Loucy (cell line): Measurements from ENCODE around the gene TBC1D8.

Experiments used
- H2AFZ ChIP-seq: fragments of 200-600 bp; sonication (generic); 2 replicates; pipeline ENCODE4 v1.6.0; 2016; ENCODE audit warnings: antibody characterized with exemption, mild to moderate bottlenecking, low read length, moderate library complexity
- H3F3A ChIP-seq: fragments of 200-600 bp; 2 replicates; pipeline ENCODE4 v1.6.0; 2016; ENCODE audit warnings: antibody characterized with exemption, low read depth, mild to moderate bottlenecking
- H3K27me3 ChIP-seq: fragments of 200-600 bp; sonication (generic); 2 replicates; pipeline ENCODE4 v1.6.1; 2014; ENCODE audit warnings: low read length, mild to moderate bottlenecking; ENCODE audit not compliant: insufficient read depth, poor library complexity, severe bottlenecking
- H3K36me3 ChIP-seq: fragments of 200-600 bp; sonication (generic); 2 replicates; pipeline ENCODE4 v1.6.1; 2016; ENCODE audit warnings: low read length; ENCODE audit not compliant: insufficient read depth
- H3K4me1 ChIP-seq: fragments of 200-600 bp; sonication (generic); 2 replicates; pipeline ENCODE4 v1.5.1; 2014; ENCODE audit warnings: low read length, mild to moderate bottlenecking; ENCODE audit not compliant: insufficient read depth, poor library complexity, severe bottlenecking
- H3K4me2 ChIP-seq: fragments of 200-600 bp; sonication (generic); 2 replicates; pipeline ENCODE4 v1.6.0; 2014; ENCODE audit warnings: antibody characterized with exemption, low read length, low read depth, mild to moderate bottlenecking; ENCODE audit not compliant: poor library complexity, severe bottlenecking
- H3K4me3 ChIP-seq: fragments of 200-600 bp; sonication (generic); 2 replicates; pipeline ENCODE4 v1.5.1; 2014; ENCODE audit warnings: low read length, mild to moderate bottlenecking, mixed read lengths; ENCODE audit not compliant: poor library complexity, severe bottlenecking
- H3K79me2 ChIP-seq: fragments of 200-600 bp; sonication (generic); 2 replicates; pipeline ENCODE4 v1.6.1; 2014; ENCODE audit warnings: low read length; ENCODE audit not compliant: insufficient read depth
- H3K9ac ChIP-seq: fragments of 200-600 bp; sonication (generic); 2 replicates; pipeline ENCODE4 v1.6.0; 2014; ENCODE audit warnings: mild to moderate bottlenecking, low read depth, low read length, moderate library complexity; ENCODE audit not compliant: poor library complexity, severe bottlenecking
- H3K9me2 ChIP-seq: fragments of 200-600 bp; sonication (generic); replicated peaks from 2 replicates; pipeline ENCODE4 v1.6.1; 2016; ENCODE audit warnings: low read depth, low read length, mixed read lengths
- H3K9me3 ChIP-seq: fragments of 200-600 bp; sonication (generic); 2 replicates; pipeline ENCODE4 v1.6.1; 2014; ENCODE audit warnings: mild to moderate bottlenecking, antibody characterized with exemption, low read length, low read depth; ENCODE audit not compliant: insufficient read depth
- H4K20me1 ChIP-seq: fragments of 200-600 bp; sonication (generic); 2 replicates; pipeline ENCODE4 v1.6.0; 2014; ENCODE audit warnings: antibody characterized with exemption, low read length, mild to moderate bottlenecking; ENCODE audit not compliant: insufficient read depth, poor library complexity, severe bottlenecking
- CTCF ChIP-seq: fragments of 200-600 bp; sonication (generic); conservative IDR thresholded peaks from 2 replicates; pipeline ENCODE4 v1.5.1; 2014; ENCODE audit warnings: mild to moderate bottlenecking, antibody characterized with exemption, low read length
- EZH2phosphoT487 ChIP-seq: fragments of 200-600 bp; IDR thresholded peaks from 2 replicates; pipeline ENCODE4 v1.6.1; 2018; ENCODE audit warnings: antibody characterized with exemption, mild to moderate bottlenecking, moderate library complexity, borderline replicate concordance

The TBC1D8 gene

GRCh38 chr2:101115664-101116063, 35.5 kb downstream of the TBC1D8 start:
- Histone ChIP-seq H3K36me3 (no peaks in the 10 kb centered on the region), H3K9me2 (no peaks in the 10 kb centered on the region), H3K9ac (no peak overlapping the region), H3F3A (no peaks in the 10 kb centered on the region), H4K20me1 (no peaks in the 10 kb centered on the region), H3K4me3 (no peak overlapping the region), H3K27me3 (peaks cover 4% of the 10 kb centered on the region), H3K79me2 (no peaks in the 10 kb centered on the region), H3K9me3 (no peaks in the 10 kb centered on the region), H3K4me2 (no peak overlapping the region), H2AFZ (no peak overlapping the region), H3K4me1 (peaks cover 19% of the 10 kb centered on the region)
- no peak for TF ChIP-seq CTCF
- TF ChIP-seq EZH2phosphoT487 = no peak

GRCh38 chr2:101114815-101115214, 36.4 kb downstream of the TBC1D8 start:
- Histone ChIP-seq H3K79me2 (no peaks in the 10 kb centered on the region), H2AFZ (no peak overlapping the region)
- TF ChIP-seq CTCF (no peak), EZH2phosphoT487 (no peak)

GRCh38 chr2:101114268-101114783, 36.9 kb downstream of the TBC1D8 start:
- Histone ChIP-seq H2AFZ (no peak overlapping the region), H3K9me3 (no peaks in the 10 kb centered on the region), H3K79me2 (no peaks in the 10 kb centered on the region), H3K4me3 (no peak overlapping the region), H3K9me2 (no peaks in the 10 kb centered on the region), H3K9ac (no peak overlapping the region), H3K27me3 (peaks cover 4% of the 10 kb centered on the region), H3K36me3 (no peaks in the 10 kb centered on the region), H3K4me2 (peak overlapping the region; percentile 41), H4K20me1 (no peaks in the 10 kb centered on the region), H3K4me1 (peaks cover 19% of the 10 kb centered on the region), H3F3A (no peaks in the 10 kb centered on the region)
- TF ChIP-seq EZH2phosphoT487 (no peak), CTCF (no peak)

More at GRCh38 chr2:101114815-101115214, 36.4 kb downstream of the TBC1D8 start:
- Histone ChIP-seq H4K20me1 (no peaks in the 10 kb centered on the region), H3F3A (no peaks in the 10 kb centered on the region), H3K36me3 (no peaks in the 10 kb centered on the region), H3K4me1 (peaks cover 19% of the 10 kb centered on the region), H3K9ac (no peak overlapping the region), H3K9me2 (no peaks in the 10 kb centered on the region), H3K4me2 (no peak overlapping the region), H3K4me3 (no peak overlapping the region), H3K27me3 (peaks cover 4% of the 10 kb centered on the region), H3K9me3 (no peaks in the 10 kb centered on the region)
